NCI-H460 (cell line): ENCODE data around the gene RSRP1. TPM values are rescaled to one million over a fixed set of nuclear protein-coding genes. Genes with fewer than 3 reads are reported as not detected.

Experiments
- DNase-seq: peaks from one replicate; pipeline ENCODE4 v3.0.0-alpha.2; 2016; ENCODE audit warnings: low read depth; ENCODE audit errors: extremely low read depth
- total RNA-seq: library from RNA; depleted of rRNA; stranded (reverse); fragments of >200 nt; shearing (Covaris generic); gene quantifications from 2 replicates; pipeline ENCODE4 v1.2.3, GENCODE V29; 2014

RSRP1 gene
- total RNA-seq, 1 experiment from 2014 or later, result 56.8 TPM

DNA sequence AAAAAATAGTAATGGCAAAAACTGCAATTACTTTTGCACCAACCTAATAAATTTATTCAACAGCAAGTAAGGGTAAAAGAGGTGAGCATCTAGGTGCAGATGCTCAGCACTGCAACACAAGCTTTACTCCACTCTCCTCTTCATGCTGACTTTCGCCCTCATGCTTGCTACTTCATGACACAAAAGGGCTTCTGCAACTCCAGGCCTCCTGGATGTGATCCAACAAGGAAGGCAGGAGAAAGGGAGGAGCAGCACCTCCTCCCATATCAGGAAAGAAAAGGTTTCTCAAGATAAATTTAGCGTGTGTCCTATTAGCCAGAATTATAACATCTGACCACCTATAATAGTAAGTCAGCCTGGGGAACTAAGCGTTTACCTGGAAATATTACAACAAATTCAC is 26.6 kb downstream of the RSRP1 start:
- DNase-seq, result no peak

DNA sequence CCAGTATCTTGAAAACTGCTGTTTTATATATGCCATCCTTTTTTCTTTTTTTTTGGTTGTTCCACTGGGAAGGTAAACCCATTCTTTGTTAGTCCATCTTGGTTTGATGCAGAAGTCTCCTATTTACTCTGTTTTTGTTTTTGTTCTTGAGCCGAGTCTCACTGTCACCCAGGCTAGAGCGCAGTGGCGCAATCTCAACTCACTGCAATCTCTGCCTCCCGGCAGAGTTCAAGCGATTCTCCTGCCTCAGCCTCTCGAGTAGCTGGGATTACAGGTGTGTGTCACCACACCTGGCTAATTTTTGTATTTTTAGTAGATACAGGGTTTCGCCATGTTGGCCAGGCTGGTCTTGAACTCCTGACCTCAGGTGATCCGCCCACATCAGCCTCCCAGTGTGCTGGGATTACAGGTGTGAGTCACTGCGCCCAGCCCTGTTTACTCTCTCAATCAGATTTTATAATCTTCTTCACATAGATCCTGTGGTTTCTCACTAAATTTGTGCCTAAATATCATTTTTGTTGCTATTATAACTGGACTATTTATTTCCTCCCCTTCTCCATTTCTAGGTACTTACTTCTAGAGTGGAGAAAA is 27.5 kb downstream of the RSRP1 start:
- DNase-seq, result no peak

DNA sequence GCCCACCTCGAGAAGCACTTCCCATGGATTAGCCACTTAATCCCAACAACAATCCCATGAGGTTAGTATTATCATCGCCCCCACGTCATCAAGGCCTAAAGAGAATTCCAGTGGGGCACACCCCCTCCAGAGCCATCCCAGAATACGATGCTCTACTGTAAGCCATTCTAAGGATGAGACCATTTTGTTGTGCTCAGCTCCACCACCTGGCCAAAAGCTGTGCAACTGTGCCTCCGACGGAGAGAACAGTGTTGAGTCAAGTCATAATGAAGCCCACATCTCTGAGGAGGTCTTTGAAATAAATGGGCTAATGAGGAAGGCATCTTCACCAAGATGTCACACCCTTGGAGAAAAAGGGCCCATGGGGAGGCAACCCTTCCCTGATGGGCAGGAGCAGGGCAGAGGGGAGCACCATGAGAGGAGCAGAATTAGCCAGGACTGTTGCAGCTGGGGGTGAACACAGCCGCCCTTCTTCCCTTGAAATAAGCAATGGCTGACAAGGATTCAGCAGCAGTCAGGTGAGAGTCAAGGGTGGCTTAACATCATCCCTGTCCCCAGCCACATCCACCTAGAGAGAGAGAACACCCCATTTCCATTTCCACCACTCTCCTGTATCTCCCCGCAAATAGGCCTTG is 29.5 kb downstream of the RSRP1 start:
- no peak for DNase-seq

DNA sequence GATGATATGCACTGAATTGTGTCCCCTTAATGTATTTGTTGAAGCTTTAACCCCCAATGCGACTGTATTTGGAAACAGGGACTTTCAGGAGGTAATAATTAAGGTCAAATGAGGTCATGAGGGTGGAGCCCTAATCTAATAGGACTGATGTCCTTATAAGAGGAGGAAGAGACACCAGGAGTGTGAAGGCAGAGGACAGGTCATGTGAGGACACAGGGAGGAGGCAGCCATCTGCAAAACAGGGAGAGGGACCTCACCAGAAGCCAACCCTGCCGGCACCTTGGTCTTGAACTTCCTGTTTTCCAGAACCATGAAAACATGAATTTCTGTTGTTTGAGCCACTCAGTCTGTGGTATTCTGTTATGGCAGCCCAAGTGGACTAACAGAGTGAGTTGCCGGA is 30.2 kb downstream of the RSRP1 start:
- DNase-seq, result no peak

DNA sequence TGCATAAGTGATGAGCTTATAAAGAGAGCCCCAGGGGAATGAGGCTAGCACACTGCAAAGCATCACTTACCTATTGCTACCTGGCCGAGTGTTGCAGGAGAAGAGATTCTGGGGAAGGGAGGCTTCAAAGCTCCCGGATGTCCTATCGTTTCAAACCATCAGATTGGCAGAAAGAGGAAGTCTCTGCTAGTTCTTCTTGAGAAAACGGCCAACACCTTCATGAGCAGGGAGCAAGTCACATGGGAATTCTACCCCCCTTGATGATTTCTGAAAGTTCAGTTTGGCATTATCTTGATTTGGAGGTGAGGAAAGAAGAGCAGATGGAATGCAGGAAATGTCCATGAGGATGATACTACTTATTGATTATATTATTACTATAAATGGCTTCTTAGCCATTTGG is 31.1 kb downstream of the RSRP1 start:
- no peak for DNase-seq

DNA sequence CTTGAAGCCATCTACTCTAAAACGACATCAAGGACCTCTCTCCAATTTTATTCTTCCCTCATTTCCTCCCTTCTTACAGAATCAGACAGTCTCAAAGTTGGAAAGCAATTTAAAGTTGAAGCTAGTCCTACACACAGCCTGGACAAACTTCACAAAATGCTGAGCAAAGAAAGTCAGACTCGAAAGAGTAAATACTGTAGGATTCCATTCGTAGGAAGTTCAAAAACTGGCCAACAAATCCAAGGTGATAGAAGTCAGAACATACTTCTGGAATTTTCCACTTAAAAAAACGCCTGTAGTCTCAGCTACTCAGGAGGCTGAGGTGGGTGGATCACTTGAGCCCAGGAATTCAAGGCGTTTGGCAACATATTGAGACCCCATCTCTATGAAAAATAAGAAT is 34.5 kb downstream of the RSRP1 start:
- DNase-seq, result no peak

DNA sequence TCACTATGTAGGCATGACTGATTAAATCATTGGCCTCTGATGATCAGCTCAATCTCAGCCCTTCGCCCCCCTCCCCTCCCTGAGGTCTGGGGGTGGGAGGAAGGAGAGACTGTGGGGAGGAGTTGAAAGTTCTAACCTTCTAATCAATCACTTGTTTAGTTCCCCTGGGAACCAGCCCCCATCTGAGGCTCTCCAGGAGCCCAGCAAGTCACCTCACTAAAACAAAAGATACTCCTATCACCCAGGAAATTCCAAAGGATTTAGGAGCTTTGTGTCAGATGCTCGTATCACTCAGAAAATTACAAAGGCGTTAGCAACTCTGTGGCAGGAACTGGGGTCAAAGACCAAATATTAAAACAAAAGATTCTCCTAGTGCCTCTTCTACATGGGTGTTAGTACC is 36.5 kb downstream of the RSRP1 start:
- DNase-seq, result no peak

DNA sequence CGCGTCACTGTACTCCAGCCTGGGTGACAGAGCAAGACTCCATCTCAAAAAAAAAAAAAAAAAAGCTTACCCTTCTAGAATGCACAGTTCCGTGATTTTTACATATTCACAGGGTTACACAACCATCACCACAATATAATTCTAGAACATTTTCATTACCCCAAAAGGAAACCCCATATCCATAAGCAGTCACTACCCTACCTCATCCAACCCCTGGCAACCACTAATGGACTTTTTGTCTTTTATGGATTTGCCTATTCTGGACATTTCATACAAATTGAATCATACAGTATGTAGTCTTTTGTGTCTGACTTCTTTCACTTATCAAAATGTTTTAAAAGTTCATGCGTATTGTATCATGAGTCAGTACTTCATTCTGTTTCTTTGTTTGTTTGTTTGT is 37.7 kb downstream of the RSRP1 start:
- no peak for DNase-seq

DNA sequence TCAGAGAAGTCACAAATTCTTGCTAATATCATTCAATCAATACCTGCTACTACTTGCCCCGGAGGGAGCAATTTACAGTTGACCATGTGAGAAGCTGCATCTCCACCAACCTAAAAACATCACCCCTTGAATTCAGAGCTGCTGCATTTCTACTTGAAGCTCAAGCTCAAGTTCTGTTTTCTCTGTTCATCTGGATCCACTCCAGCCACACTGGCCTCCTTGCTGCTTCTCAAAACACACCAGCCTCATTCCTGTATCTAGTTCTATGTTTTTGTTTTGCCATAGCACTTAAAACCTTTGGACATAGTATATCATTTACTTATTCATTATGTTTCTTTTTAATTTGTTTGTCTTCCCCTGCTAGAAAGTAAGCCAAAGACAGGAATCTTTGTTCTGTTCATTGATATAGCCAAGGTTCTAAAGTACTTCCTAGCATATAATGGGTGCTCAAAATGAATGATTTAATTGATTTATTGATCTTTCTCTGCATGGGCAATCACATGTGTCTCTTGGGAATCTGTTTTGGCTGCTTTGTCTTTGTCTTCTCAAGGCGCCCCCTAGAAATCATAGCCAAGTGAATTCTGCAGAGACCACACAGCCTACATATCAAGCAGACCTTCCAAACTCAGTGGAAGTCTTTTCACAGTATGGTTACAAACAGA is 38.6 kb downstream of the RSRP1 start:
- no peak for DNase-seq

DNA sequence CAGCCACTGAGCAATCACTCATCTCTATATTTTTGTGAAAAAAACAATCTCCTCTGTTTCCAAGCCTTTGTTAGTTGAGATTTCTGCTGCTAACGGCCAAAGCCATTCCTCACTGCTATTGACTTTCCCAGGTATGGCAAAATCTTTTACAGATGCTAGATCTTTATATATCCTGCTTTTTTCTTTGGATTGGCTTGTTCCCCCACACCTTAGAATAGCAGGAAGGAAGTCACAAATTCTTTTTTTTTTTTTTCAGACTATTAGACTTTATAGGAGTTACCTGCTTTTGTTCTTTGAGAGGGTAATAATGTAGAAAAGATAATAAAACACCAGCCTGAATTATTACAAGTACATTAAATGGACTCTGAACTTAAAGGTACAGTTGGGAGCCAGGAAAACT is 39.2 kb downstream of the RSRP1 start:
- DNase-seq, result no peak

DNA sequence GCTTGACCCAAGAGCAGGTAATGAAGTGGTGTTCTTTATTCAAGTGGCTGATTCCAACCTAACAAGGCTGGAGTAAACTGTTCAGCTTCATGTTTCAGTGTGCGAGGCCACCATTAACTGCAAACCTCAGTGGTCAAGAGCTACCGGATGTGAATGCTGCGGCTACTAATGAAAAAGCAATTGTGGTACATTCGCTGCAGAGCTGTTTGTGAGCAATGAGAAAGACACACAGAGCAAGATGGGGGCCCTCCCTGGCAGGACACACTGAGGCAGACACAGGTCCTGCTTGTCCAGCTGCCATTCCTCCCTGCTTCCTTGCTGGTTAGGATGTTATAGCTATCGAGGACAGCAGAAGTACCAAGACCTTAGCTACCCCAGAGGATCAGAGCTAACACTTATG is 41.1 kb downstream of the RSRP1 start:
- no peak for DNase-seq

DNA sequence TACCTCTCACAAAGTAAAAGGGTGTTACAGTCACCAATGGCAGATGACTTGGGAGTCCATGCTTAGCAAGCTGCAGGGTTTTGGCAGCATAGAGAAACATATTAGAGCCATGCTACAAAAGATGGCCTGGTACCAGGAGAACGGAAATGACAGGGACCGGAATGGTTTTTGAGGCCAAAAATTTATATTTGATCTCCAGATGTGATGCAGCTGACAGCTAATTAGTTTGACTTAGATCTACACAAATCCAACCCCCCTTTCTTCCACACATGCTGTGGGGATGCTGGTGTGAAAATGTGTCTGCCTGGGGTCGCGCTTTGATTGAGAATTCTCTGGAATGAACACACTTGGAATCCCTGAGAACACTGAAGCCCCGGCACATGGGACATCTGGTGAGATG is 41.5 kb downstream of the RSRP1 start:
- DNase-seq, result no peak

DNA sequence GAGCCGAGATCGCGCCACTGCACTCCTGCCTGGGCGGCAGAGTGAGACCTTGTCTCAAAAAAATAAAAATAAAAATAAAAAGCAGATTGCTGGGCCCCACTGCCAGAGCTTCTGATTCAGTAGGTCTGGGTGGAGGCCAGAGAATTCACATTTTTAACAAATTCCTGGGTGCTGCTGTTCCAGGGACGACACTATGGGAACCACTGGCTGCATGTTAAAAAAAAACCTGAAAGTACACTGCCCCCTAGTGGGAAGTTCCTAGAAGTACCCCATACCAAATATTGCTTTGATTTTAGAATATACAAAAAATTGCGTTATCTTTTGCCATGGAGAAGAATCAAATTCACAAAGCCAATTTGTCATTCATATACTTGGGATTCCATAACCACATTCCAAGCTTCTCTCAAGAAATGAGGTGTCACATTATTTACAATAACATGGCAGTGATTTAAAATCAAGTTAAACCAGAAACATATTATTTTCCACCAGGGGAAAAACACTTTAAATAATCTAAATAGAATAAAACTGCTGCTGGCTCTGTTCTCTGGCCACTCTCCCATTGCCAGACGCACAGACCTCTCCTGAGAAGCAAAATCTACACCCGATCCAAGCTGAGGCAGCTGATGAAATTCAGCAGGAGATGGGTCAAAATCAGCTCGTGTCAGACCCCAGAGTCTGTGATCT is 42.3 kb downstream of the RSRP1 start:
- peak; percentile 40 for DNase-seq

DNA sequence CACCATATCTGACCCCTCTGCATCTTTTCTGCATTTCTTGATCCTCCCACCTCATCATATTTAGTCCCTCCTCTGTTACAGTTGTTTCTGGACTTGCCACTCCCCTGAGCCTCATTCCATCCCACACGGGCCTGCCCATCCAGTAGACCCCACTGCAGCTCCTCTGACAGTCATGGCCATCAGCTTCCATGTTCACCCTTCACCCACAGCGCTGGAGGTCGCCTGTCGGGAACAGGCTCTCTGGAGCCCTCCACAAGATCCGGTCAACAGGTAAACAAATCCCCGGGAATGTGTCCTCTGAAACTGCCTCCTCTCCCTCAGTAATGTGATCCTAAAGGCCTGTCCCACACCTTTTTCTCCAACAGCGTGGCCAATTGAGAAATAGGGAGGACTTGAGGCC is 46.2 kb downstream of the RSRP1 start:
- DNase-seq, result no peak

DNA sequence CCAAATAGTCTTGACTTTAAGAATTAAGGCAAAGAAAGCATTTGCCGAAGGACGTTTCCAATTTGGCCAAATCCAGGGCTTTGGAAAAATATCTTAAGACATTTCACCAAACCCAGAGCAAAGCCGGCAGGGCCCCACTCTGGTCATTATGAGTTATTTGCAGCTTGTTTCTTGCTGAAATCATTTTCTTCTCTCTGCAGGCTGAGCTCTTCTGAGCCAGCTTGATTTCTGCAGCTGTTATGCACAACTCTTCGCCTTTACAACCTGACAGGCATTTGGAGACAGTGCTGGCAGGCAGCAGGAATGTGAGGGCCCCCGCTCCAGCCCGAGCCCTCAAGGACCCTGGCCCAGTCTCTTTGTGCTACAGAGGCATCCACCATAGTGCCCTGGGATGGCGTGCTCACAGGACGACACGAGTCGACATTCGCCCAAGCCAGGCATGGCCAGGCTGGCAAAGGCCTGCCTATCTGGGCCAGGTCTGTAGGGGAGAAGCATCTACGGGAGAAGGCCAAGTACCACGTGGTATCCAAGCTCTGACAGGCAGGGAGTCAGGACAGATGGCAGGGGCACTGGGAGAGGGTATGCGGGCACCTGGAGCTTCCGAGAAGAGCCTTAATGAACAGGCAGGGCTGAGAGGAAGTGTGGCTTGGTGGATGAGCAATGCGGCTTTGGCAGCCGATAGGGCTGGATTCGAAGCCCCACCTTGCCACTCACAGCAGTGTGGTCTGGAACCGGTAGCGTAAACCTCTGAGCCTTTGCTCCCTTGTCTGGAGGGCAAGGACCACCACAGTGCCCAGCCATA is 47.2 kb downstream of the RSRP1 start:
- no peak for DNase-seq

DNA sequence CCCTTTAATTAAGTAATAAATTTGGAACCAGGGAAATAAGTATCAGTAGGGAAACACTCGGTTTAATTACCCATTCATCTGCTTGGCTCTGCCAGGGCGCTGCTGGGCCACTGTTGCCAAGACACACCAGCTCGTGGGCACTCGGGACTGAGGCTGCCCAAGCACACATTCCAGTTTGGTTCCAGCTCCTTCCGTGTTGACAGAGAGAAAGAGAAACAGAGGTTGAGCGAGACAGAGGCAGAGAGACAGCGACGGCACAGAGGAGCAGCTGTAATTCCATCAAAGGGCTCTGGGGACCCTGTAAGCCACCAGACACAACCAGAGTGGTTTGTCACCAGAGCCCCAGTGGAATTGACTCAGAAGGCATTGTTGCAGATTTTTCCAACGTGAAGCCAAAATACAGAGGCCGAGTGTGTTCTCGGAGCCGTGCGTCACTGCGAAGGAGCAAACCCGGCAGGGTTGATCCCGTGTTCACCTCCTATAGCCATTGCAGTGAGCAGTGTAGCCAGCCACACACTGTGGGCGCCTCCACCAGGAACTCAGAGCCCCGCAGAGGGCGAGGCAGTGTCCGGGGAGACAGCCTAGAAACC is 48.5 kb downstream of the RSRP1 start:
- DNase-seq, result no peak

DNA sequence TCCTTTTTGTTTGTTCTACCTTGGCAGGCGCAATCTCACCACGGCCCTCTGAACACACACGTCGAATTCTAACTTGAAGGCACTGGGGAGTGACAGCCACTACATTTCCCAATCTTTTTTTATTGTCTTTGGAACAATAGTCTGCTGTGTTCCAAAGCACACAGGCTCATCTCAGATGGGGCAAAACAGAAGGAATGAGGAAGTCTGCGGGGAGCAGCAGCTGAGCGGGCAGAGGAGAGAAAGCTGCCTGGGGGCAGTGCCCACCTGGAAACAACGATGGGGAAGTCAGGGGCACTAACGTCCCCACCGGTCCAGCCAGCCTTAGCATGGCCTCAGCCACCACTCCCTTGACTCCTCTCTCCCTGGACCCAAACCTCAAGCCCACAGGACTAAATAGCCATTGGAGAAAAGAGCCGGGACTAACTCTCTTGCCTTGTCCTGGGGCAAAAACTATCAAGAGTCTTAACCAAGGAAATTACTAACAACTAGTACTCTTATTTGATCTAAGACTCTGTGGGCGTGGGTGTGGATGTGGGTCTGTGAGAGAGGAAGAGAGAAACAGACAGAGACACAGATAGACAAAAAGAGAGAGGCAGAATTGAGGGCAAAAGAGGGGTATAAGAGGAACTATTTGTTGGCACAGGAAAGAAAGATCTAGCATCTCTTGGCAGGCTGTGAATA is 49.1 kb downstream of the RSRP1 start:
- no peak for DNase-seq

DNA sequence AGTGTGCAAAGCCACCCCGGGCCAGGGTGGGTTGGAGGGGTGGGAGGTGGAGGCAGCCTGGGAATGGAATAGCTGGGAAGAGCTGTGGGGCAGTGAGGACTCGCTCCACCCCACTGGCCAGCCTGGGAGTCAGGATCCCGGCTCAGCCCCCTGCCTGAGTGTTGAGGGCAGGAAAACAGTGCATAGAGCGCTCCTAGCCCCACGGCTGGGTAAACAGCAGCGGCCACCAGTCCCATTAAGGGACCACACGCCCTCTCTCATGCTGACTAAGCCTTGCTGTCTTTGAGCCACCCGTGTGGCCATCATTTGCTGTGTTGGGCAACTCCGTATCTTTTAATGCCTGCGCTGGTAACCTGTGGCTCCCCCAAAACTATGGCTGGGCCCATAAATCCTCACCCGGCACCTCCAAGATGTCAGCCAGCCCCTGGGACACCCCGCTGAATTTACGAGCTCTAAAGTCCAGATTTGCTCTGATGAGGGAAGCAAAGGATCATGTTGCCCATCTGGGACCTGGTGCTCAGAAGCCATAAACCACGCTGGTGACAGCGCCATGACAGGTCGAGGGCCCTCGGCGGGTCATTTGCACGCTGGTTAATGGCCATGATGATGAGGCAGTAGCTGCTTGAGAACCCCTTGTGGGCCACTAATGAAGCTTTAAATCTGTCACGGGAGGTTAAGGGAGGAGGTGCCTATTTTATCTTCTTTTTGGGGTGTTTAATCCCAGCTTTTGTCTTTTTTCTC is 49.8 kb downstream of the RSRP1 start:
- no peak for DNase-seq

DNA sequence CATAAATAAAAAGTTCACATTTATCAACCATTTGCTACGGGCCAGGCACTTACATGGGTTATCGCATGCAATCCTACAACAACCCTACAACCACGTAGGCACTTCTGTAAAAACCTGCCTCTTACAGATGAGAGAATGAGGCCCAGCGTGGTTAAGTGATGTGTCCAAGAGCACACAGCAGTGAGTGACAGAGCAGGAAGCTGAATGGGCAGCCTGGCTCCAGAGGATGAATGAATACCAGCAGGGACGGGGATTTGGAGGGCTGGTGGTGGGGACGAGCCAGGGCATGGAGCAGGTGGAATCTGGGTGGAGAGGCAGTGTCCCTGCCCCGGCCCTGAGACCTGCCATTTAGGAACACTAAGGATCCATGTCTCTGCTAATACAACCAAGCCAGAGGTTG is 50.4 kb downstream of the RSRP1 start:
- DNase-seq, result no peak
